Progenitor cell of endocrine pancreas (in vitro differentiated cells): ENCODE data around the gene CPLX1. TPM values are rescaled to one million over a fixed set of nuclear protein-coding genes. Genes with fewer than 3 reads are reported as not detected.

Experiments used
- DNase-seq: peaks from one replicate; pipeline ENCODE4 v3.0.0; 2021; ENCODE audit warnings: low spot score; ENCODE audit not compliant: unreplicated experiment
- H3K27ac Mint-ChIP-seq: 2 replicates; pipeline ENCODE4 v1.8.0; 2021; ENCODE audit warnings: mild to moderate bottlenecking, moderate library complexity, mixed read lengths
- H3K27me3 Mint-ChIP-seq: 2 replicates; pipeline ENCODE4 v1.8.0; 2021; ENCODE audit warnings: mixed read lengths
- H3K36me3 Mint-ChIP-seq: 2 replicates; pipeline ENCODE4 v1.8.0; 2022; ENCODE audit warnings: mixed read lengths; ENCODE audit not compliant: insufficient read depth
- H3K4me1 Mint-ChIP-seq: 2 replicates; pipeline ENCODE4 v1.8.0; 2021; ENCODE audit warnings: low read depth, mixed read lengths
- H3K4me3 Mint-ChIP-seq: 2 replicates; pipeline ENCODE4 v1.8.0; 2021; ENCODE audit warnings: low read depth, mild to moderate bottlenecking, moderate library complexity, mixed read lengths
- H3K9me3 Mint-ChIP-seq: 2 replicates; pipeline ENCODE4 v1.8.0; 2021; ENCODE audit warnings: low read depth, mixed read lengths
- CTCF ChIP-seq: fragments of 200-600 bp; sonication (generic); IDR thresholded peaks from one replicate; pipeline ENCODE4 v1.5.0; 2021; ENCODE audit warnings: antibody characterized with exemption, mild to moderate bottlenecking; ENCODE audit not compliant: unreplicated experiment
- total RNA-seq: library from RNA; stranded (reverse); gene quantifications from 2 replicates; pipeline ENCODE4 v1.2.1, GENCODE V29; 2021

CPLX1 gene
- total RNA-seq, 1 donor from 2014 or later, result 1.4 TPM

GRCh38 chr4:832108-832507 is 6.2 kb upstream of the CPLX1 start:
- Mint-ChIP-seq H3K4me1 (no peaks in the 10 kb centered on the region), H3K27ac (no peak overlapping the region)
- no peak for DNase-seq

DNA sequence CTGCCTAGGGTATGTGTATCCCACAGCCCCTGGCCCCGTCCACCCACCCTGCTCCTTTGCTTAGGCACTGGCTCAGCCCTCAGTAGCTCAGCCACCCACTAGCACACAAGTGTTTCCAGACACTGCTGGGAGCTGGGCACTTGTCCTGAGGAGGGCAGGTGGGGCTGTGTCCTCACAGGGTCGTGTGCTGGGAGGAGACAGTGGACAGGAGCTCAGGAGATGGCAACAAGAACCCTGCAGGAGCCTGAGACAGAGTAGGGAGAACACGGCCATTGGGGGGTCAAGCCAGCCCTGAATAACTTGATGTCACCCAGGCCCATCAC is 5.5 kb upstream of the CPLX1 start:
- no peaks in the 10 kb centered on the region for H3K9me3 Mint-ChIP-seq
- H3K36me3 Mint-ChIP-seq, result no peaks in the 10 kb centered on the region
- H3K4me3 Mint-ChIP-seq, result no peak overlapping the region
- H3K4me1 Mint-ChIP-seq, result no peaks in the 10 kb centered on the region
- H3K27me3 Mint-ChIP-seq, result peaks cover 29% of the 10 kb centered on the region
- DNase-seq, result no peak
- H3K27ac Mint-ChIP-seq, result no peak overlapping the region
- no peak for TF ChIP-seq CTCF

More at GRCh38 chr4:832108-832507, 6.2 kb upstream of the CPLX1 start:
- Mint-ChIP-seq H3K9me3 (no peaks in the 10 kb centered on the region), H3K4me3 (no peak overlapping the region), H3K36me3 (no peaks in the 10 kb centered on the region), H3K27me3 (peaks cover 29% of the 10 kb centered on the region)
- TF ChIP-seq CTCF, result no peak

- Mint-ChIP-seq H3K4me1 (no peaks in the 10 kb centered on the region), H3K4me3 (no peak overlapping the region), H3K36me3 (no peaks in the 10 kb centered on the region), H3K27ac (no peak overlapping the region), H3K27me3 (peaks cover 29% of the 10 kb centered on the region), H3K9me3 (no peaks in the 10 kb centered on the region)
- no peak for TF ChIP-seq CTCF
- DNase-seq, result no peak
Measured at GRCh38 chr4:830601-831482, 4.9 kb upstream of the CPLX1 start.

DNA sequence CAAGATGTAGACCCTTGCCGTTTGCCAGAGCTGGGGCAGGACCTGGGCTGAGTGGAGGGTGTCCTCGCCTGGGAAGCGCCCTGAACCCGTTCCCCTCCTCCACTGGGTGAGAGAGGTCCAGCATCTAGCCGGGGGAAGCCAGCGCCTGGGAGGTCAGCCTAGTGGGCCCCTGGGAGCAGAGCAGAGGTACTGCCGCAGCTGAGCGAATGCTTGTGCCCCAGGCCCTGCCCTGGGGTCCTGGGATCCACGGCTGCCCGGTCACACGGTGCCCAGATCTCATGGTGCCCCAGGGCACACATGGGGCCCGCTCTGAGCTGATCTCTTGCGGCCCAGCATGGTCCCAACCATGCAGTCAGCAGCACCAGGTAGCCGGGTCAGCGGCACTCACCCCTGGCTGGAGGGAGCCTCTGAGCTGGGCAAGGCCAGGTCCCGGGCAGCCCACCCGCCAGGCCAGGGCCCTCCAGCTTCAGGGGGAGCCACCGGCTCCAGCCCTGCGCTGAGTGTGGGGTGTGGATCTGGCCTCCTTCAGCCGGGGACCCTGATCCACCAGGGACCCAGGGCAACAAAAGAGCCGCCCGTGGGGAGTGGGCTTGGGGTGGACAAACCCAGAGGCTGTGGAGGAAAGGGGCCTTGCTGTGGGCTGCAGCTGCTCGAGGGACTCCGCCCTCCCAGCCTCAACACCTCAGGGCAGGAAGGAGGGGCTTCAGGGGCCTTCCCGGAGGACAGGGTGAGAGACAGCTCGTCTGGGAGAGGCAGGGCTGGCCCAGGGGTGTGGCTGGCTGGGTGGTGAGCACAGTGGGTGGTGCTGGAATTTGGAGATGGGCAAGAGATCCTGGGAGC is 4.1 kb upstream of the CPLX1 start:
- Mint-ChIP-seq H3K27ac (no peak overlapping the region), H3K9me3 (no peaks in the 10 kb centered on the region), H3K4me3 (no peak overlapping the region), H3K36me3 (no peaks in the 10 kb centered on the region), H3K4me1 (no peaks in the 10 kb centered on the region), H3K27me3 (peaks cover 31% of the 10 kb centered on the region)
- DNase-seq, result no peak
- TF ChIP-seq CTCF, result no peak

DNA sequence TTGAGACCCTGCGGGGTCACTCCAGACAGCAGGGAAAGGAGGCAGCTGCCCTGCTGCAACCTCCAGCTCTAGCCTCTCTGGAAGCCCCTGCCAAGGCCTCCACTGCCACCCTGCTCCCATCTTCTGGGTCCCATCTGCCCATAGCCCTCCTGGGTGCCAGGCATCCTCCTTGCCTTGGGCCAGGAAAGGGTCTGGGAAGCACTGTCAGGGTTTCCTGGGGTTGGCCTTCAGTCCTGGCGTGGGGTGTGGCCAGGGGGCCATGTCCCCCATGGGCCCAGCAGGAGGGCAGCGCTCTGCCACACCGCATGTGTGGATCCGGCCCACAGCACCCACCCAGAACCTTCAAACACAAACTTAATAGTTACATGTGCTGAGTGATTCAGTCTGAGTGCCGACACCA is 3.4 kb upstream of the CPLX1 start:
- no peak for DNase-seq
- TF ChIP-seq CTCF, result no peak
- Mint-ChIP-seq H3K27me3 (peaks cover 35% of the 10 kb centered on the region), H3K4me3 (no peak overlapping the region), H3K27ac (no peak overlapping the region), H3K4me1 (no peaks in the 10 kb centered on the region), H3K9me3 (no peaks in the 10 kb centered on the region), H3K36me3 (no peaks in the 10 kb centered on the region)
